ENCODE results near the gene DNAJC25. TPM values are rescaled to one million over a fixed set of nuclear protein-coding genes. Genes with fewer than 3 reads are reported as not detected.
A peak's percentile ranks its signal among the peaks of the same experiment; 100 is the strongest.

The DNAJC25 gene
- total RNA-seq, 3 donors from 2014 or later: 10.5 to 13.0 (median 11.7) TPM

- no peak for DNase-seq (ENCODE audit: low spot score in 2 of 2)
- Histone ChIP-seq H3K27ac (no peak overlapping the region), H3K4me1 (no peaks in the 10 kb centered on the region), H3K9me3 (no peaks in the 10 kb centered on the region), H3K4me3 (no peak overlapping the region), H3K27me3 (no peaks in the 10 kb centered on the region), H3K36me3 (no peaks in the 10 kb centered on the region)
- intact Hi-C loops (cut with DNase I; ENCODE audit: low total_unique reads): no loop called here
- TF ChIP-seq CTCF (IDR thresholded peaks at IDR 0.05): no peak
- no peak for TF ChIP-seq POLR2A (IDR thresholded peaks at IDR 0.05)
- TF ChIP-seq POLR2AphosphoS5 (IDR thresholded peaks at IDR 0.05): no peak
Observed at GRCh38 chr9:111604054-111604615, 27.0 kb upstream of the DNAJC25 start.

DNA sequence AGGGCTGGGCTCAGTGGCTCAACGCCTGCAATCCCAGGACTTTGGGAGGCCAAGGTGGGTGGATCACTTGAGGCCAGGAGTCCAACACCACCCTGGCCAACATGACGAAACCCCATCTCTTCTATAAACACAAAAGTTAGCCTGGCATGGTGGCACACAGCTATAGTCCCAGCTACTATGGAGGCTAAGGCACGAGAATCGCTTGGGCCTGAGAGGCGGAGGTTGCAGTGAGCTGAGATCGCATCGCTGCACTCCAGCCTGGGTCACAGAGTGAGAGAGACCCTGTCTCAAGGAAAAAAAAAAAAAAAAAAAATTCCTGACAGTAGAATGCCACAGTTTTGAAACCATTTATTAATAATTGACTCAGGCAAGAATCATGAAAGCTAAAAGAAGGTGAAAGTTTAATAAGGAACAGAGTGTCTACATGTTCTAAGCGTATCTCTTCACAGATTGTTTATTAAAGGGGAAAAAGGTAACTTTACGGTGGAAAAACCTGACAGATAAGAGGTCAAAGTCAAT, 26.0 kb upstream of the DNAJC25 start:
- Histone ChIP-seq H3K27ac (no peak overlapping the region), H3K36me3 (no peaks in the 10 kb centered on the region), H3K4me3 (no peak overlapping the region), H3K27me3 (no peaks in the 10 kb centered on the region), H3K9me3 (no peaks in the 10 kb centered on the region), H3K4me1 (no peaks in the 10 kb centered on the region)
- intact Hi-C loops (cut with DNase I; ENCODE audit: low total_unique reads): no loop called here
- TF ChIP-seq POLR2A (IDR thresholded peaks at IDR 0.05) (no peak), CTCF (IDR thresholded peaks at IDR 0.05) (no peak), POLR2AphosphoS5 (IDR thresholded peaks at IDR 0.05) (no peak)
- no peak for DNase-seq (ENCODE audit: low spot score in 2 of 2)

- H3K27me3 ChIP-seq: no peaks in the 10 kb centered on the region
- intact Hi-C loops (cut with DNase I; ENCODE audit: low total_unique reads): no loop called here
Observed at GRCh38 chr9:111610149-111610548, 21.0 kb upstream of the DNAJC25 start.

GRCh38 chr9:111610845-111611244, 20.3 kb upstream of the DNAJC25 start:
- TF ChIP-seq CTCF (IDR thresholded peaks at IDR 0.05) (no peak), POLR2A (IDR thresholded peaks at IDR 0.05) (no peak), POLR2AphosphoS5 (IDR thresholded peaks at IDR 0.05) (no peak)

More at GRCh38 chr9:111610149-111610548, 21.0 kb upstream of the DNAJC25 start:
- H3K4me3 ChIP-seq: no peak overlapping the region
- H3K27ac ChIP-seq: peak overlapping the region; percentile 35 to 52
- H3K9me3 ChIP-seq: no peaks in the 10 kb centered on the region
- H3K36me3 ChIP-seq: no peaks in the 10 kb centered on the region
- DNase-seq (ENCODE audit: low spot score in 2 of 2): no peak
- no peaks in the 10 kb centered on the region for H3K4me1 ChIP-seq
- no peak for TF ChIP-seq CTCF (IDR thresholded peaks at IDR 0.05)
- no peak for TF ChIP-seq POLR2A (IDR thresholded peaks at IDR 0.05)
- no peak for TF ChIP-seq POLR2AphosphoS5 (IDR thresholded peaks at IDR 0.05)

GRCh38 chr9:111613436-111614040, 17.6 kb upstream of the DNAJC25 start:
- H3K36me3 ChIP-seq: no peaks in the 10 kb centered on the region
- no peak for TF ChIP-seq POLR2AphosphoS5 (IDR thresholded peaks at IDR 0.05)
- TF ChIP-seq POLR2A (IDR thresholded peaks at IDR 0.05): no peak
- no peak for TF ChIP-seq CTCF (IDR thresholded peaks at IDR 0.05)

More at GRCh38 chr9:111610845-111611244, 20.3 kb upstream of the DNAJC25 start:
- intact Hi-C loops (cut with DNase I; ENCODE audit: low total_unique reads): no loop called here
- Histone ChIP-seq H3K4me3 (no peak overlapping the region), H3K27me3 (no peaks in the 10 kb centered on the region), H3K36me3 (no peaks in the 10 kb centered on the region), H3K9me3 (no peaks in the 10 kb centered on the region), H3K4me1 (peaks cover 0 to 1% of the 10 kb centered on the region in 2 donors), H3K27ac (peak overlapping the region in 1 of 2 donors; percentile 54)
- DNase-seq (ENCODE audit: low spot score in 2 of 2): no peak

More at GRCh38 chr9:111613436-111614040, 17.6 kb upstream of the DNAJC25 start:
- Histone ChIP-seq H3K27ac (no peak overlapping the region), H3K9me3 (no peaks in the 10 kb centered on the region), H3K4me3 (no peak overlapping the region), H3K4me1 (peaks cover 0 to 7% of the 10 kb centered on the region in 2 donors), H3K27me3 (no peaks in the 10 kb centered on the region)
- intact Hi-C loops (cut with DNase I; ENCODE audit: low total_unique reads): no loop called here
- no peak for DNase-seq (ENCODE audit: low spot score in 2 of 2)
